HG02763 (cell line): ENCODE data around the gene SLC28A1.
A peak's percentile ranks its signal among the peaks of the same experiment; 100 is the strongest.

Experiments used
- ATAC-seq: cut with Tn5 transposase; IDR thresholded peaks from one replicate; pipeline ENCODE4 v1.9.1; 2021; ENCODE audit warnings: mild to moderate bottlenecking, moderate library complexity; ENCODE audit not compliant: unreplicated experiment

SLC28A1 gene

DNA sequence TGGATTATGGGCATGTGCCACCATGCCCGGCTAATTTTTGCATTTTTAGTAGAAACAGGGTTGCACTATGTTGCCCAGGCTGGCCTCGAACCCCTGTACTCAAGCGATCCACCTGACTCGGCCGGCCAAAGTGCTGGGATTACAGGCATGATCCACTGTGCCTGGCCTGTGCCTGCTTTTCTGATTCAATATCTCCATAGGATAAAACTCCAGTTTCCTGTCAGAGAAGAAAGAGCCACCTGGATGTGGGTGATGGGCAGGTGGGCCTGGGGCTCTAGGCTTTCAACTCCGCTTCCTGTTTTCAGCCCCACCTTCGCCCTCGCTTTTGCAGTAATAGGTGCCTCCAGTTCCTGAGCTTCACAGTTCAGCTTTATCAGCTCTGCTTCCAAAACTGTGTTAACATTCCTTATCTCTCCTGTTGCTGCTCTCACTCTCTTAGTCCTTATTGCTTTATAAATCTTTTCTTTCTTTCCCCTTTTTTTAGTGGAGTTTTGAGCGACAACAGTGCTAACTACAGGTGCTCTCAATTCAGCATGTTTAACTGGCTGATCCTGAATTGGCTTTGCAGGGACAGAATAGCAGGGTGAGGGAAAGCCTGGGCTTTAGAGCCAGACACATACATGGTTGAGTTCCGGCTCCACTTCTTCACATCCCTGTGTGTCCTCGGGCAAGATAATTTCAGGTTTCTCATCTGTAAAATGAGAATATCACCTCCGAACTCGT lies 76.1 kb downstream of the SLC28A1 start:
- ATAC-seq, result no peak

DNA sequence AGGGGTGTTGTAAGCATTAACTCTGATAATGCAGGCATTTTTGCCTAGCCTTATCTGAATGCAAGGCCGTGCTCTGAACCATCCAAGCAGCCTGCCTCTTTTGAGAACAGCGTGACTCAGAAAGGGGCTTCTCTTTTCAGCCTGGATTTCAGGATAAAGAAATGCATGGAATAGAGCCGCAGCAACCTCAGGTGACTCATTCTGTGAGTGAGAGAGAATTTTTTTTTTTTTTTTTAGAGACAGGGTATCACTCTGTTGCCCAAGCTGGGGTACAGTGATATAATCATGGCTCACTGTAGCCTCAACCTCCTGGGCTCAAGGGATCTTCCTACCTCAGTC lies 76.6 kb downstream of the SLC28A1 start:
- ATAC-seq, result no peak

DNA sequence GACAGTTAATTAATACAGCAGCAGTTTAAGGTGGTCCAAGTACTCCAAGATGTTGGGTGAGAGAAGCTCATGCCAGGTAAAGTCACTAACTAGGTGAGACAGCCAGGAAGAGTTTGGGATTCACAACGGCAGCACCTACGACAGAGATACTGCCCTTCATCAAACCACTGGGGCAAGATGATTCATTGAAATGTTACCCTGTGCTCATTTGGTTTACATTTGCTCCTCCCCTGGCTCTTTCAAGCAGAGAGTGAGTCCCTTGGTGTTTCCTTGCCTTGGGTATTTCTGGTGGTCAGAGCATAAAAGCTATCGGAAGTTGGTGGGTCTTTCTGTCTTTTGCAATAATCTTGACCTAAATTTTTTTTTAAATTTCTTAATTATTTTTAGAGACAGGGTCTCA lies 77.2 kb downstream of the SLC28A1 start:
- ATAC-seq, result no peak

DNA sequence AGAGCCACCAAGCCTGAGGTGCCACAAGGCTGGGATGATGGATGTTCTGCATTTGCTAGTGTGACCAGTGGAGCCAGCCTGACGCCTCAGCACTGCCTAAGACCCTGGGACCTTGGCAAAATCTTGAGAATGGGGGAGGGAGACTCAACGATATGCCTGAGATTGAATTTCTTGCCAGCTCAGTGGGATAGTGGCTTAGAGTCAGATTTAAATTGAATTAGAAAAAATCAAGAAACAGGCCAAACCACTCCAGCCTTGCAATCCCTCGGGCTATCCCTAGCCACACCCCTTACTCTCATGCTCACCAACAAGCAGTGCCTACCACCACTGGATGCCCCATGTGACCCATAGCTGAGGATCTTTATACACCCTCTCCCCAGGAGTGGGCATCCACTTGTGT lies 78.5 kb downstream of the SLC28A1 start:
- ATAC-seq, result no peak

DNA sequence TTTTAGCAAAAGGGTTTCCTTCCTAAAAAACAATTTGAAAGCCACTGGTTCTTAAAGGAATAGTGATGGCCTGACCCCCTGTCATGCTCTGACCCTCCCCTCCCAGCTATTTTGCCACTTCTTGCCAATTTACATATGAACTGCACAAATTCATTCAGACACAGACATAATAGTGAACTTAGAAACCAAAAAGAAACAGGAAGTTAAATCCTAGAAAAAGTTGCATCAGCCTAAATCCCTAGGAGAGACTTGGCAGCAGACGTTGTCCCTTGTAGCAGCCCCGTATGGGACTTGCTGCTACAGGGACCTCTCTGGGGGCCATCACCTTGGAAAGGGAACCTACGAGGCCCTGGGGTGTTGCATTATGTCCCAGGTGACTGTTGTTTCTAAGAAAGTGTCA lies 82.9 kb downstream of the SLC28A1 start:
- ATAC-seq, result no peak

DNA sequence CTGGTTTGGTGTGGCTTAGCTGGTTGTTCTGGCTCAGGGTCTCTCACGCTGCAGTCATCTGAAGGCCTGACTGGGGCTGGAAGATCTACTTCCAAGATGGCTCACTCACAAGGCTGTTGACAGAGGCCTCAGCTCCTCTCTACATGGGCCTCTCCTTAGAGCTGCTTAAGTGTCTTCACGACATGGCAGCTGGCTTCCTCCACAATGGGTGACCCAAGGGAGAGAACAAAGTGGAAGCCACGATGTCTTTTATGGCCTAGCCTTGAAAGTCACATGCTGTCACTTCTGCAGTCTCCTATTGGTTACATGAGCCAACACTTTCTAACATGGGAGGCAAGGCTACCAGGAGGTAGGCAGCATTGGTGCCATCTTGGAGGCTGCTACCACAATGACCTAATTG lies 83.8 kb downstream of the SLC28A1 start:
- ATAC-seq, result no peak

DNA sequence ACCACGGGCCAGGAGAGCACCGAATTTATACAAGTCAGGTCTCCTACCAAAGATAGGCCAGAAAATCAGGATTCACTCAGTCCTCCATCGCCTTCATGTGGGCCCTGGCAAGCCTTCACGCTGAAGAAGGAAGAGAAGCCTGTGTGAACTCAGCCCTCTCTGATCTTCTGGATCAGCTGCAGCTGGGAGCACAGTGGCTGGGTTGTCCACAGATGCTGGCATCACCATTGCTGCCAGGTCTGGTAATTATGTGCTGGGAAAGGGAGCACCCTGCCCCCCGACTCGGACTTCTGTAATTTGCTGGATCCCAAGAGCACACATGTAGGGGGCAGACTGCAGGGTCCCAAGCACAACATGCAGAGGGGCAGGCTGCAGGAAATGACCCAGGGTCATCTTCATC lies 84.8 kb downstream of the SLC28A1 start:
- ATAC-seq, result no peak

DNA sequence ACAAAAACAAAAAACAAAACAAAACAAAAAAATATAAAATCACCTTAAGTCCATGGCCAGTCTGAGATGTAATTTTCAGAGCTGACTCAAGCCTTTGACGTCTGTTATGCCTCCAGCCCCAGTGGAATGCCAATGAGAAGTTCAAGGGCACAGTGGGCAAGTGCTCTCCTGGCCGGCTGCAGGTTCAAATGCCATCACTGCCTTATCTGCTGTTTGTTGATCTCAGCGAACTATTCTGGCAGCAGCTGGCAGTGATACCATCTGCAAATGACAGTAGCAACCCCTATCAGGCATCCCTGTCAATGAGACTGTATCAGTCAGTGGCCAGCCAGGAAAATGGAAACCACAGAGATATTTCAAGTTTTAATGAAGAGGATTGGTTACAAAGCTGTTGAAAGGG lies 86.4 kb downstream of the SLC28A1 start:
- no peak for ATAC-seq

DNA sequence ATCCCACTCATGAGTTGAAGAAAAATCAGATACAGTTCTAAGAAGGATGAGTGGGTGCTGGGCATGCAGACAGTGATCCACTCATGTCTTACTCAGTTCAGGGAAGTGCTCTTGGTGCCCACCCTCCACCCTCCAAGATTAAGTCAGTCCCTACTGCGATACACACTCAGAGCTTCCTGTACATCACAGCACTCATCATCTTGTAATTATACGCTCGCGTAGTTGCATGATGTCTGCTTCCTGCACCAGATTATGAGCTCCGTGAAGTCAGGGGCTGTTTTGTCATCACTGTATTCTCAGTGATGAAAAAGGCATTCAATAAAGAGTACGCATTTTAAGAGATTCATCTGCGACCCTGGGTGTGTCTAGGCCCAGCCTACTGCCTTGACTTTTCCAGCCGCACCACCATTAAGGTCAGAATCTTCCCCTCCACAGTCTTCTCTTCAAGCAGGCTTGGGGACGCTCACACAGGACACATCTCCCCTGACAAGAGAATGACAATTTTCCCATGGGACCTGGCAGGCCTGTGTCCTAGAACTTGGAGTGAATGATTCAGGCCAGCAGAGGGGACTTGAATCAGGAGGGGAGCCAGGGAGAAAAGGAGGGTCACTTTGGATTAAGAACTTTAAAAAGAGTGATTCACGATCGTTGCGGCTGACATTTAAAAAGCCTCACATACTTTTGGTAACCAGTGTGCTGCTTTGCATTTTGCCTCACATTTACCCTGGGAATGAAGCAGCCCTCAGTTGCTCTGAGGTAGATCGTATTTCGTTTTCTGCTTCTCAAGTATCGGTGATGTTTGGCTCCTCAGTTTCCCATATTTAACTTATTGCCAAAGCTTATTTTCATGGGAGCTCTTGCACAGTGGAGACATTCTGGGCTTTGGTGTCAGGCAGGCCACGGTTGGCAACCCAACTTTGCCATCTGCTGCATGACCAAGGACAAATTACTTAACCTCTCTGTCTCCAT lies 89.3 kb downstream of the SLC28A1 start:
- ATAC-seq, result no peak

DNA sequence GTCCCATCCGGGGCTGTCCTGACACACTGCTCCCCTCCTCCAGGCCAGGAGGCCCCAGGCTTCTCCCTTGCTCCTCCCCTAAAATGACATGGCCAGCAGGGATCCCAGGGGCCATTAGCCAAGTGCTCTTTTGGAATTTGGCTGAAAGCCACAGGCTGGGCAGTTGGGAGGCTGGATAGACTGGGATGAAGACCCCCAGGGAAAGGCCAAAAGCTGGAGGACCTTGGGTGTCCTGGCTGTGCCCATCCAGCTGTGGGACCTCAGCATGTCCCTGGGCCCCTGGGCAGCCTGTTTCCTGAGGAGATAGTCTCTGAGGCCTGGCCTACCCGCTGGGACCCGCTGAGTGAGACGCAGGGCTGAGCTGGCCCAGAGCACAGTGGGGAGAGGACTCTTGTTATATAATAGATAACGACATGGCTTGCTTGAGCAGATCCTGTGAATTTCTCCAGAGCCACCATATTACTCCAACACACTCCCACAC lies 91.4 kb downstream of the SLC28A1 start:
- no peak for ATAC-seq

DNA sequence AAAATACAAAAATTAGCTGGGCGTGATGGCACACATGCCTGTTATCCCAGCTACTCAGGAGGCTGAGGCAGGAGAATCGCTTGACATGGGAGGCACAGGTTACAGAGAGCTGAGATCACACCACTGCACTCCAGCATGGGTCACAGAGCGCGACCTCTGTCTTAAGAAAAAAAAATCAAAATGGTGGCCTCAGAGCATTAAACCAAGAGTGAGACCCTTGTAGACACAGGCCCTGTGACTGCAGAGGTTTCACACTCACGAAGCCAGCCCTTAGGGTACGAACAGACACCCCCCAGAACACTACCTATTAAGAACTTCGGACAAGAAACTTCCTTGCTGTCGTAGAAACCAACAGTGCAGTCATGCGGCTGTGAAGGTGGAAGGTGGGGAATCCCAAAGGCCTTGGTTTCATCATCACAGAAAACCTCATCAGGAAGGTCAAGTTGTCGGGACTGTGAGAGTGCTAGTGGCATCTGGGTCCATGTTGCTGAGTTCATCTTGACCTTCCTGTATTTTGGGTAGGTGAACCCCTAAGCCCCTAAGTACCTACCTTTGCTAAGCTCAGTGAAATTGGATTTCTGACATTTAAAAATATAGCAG lies 92.4 kb downstream of the SLC28A1 start:
- ATAC-seq, result no peak

DNA sequence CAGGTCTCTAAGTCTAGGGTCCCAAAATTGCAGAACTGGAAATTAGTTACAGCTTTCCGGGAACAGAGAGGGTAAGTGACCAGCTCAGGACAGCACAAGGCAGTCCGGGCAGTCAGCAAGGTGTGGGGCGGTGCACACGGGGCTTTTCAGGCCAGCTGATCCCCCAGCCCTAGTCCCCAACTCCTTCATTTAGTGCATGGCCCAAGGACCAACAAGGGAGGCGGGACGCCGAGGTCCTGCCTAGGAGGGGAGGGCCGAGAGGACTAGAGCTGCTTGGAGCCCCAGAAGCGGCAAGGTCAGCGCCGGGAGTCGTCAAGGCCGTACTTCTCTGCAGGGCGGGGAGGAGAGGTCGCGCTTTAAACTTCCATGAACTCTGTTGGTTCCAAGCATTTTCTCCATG lies 95.2 kb downstream of the SLC28A1 start:
- no peak for ATAC-seq

DNA sequence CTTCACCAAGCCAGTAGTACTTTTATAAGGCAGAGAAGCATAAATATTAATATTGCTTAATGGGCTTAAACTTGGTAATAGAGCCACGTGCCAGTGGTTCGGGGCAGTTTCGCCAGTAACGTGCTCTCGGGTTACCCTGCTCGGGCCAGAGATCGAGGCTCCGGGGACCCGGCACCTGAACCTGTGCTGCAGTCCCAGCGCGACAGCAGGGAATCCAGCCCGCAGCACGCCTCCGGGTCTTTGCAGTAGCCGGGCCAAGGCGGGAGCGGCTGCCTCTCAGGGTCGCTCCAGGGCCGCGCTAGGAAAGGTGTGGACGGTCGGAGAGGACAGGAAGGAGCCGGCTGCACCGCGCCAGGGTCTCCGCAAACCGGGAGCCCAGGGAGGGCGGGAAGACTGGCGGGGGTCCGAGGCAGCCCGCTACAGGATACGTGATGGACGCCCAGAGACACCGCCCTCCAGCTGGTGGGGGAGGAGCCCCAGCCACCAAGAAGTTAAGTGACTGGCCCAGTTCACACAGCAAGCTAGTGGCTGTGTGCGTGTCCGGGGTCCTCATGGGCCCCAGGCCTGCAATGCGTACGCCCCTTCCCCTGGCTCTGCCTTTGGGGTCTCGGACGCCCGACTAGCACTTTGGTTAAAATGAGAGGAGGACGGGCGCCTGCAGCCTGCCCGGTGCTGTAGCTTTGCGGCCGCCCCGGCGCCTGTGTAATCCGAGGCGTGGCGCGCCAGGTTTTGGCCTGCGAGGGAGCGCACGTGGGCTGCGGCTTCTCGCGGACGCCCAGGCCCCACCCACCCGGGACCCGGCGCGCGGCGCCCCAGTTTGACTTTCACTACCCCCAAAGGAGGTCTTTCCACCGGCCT lies 96.0 kb downstream of the SLC28A1 start:
- ATAC-seq, result peak; percentile 42

DNA sequence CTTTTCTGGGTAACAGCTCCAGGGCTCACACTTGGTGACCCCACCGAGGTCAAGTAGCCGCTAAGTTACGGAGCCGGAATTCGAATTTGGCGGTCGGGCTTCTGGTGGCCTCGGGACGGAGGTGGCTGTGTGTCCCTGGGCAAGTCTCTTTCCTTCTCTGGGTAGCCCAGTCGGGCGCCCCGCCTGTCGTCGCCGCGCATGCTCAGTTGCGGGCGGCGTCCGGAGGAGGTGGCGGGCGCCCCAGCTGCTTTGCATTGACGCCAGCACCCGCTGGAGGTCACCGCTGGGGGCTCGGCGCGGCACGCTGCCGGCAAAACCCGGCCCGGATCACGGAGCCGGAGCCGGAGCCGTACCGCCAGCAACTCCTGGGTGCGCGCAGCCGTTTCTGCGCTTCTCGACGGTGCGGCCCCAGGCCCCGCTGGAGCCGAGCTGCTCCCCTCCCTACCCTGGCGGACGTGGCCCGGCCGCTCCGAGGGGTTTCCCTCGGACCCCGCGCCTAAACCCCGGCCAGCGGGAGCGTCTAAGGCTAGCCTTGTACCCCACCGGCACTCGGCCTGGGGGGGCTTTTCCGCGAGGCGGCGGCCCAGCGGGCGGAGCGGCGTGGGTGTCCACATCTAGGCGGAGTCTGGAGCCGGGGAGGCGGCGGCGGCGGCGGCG lies 96.7 kb downstream of the SLC28A1 start:
- ATAC-seq, result peak; percentile 70

DNA sequence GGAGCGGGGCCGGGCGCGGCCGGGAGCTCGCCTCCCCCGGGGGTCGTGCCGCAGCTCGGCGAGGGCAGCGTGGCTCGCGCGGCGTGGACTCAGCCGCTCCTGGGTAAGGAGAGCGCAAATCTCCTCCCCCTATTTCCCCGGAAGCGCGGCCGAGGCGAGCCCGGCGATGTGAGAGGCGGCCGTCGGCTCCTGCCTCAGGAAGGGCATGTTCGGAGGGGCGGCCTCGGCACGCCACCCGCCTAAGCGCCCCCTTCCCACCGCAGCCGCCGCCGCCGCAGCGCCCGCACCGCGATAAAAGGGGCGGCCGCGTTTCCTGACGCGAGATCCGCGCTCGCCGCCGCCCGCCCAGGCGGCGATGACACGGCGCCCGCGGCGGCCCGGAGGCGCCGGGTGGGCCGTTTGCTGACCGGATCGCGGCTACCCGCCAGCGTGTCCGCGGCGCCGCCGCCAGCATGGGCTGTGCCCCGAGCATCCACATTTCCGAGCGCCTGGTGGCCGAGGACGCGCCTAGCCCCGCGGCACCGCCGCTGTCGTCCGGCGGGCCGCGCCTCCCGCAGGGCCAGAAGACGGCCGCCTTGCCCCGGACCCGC lies 97.3 kb downstream of the SLC28A1 start, which contains the start of gene PDE8A:
PDE8A (plus strand) TSS at position 146 of the 590 bp plus-strand sequence; CDS start at position 453, 307 bp downstream.
- ATAC-seq, result peak; percentile 22

DNA sequence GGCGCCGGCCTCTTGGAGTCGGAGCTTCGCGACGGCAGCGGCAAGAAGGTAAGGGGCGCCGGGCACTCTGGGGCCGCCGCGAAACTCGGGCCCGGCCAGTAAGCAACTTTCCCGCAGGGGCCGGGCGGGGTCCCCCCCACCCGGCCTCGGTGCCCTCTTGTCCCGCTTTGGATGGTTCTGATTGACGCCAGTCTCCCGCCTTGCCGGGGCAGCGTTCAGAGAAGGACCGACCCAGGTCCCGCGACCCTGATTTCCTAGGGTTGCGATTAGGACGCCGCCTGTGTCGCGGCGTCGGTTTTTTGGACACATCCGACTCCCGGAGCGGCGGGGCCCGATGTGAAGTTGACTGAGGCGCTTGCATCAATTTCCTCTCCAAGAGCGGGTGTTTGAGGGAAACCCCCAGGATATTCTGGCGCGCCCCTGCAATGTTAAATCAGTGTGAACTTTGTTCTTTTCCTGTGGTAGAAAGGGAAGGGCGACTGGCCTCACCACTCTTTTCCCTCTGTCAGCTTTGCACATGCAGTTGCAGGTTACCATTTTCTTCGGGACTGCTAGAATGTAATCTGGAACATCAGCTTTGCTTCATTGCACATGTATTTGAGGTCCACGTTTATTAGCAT lies 97.9 kb downstream of the SLC28A1 start:
- ATAC-seq, result no peak

DNA sequence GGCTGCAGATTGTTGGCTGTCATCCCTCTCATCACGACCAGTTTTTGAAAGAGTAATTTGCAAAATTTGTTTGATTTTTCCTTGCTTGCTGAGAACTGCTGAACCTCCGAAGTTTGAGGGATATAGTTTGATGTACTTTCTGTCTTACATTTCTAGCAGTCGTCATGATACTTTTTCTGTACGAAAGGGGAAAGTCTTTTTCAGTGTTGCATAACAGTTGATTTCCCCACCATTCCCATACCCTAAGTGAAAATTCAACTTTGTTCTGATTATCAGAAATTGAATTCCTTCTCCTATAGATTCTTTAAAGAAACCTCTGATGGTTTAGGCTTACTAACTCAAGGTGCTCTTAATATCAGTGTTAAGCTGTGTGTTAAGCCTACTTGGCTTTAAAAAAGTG lies 98.8 kb downstream of the SLC28A1 start:
- ATAC-seq, result no peak

DNA sequence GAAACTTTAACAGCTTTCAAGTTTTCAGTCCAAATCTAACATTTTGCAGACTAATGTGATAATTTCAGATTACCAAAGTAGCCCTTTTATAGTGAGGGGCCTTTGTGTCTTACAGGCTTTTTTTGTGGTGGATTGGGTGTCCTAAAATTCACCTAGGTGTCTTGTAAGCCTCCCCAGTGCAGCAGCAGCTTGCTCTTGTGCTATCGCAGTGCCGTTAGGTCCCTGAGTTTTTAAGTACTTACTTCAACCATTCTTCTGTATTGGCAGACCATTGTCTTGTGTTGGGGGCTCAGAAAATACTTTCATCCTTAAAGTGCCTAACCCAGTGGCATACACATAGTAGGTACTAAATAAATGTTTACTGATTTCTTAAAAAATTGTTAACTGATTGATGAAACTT lies 99.2 kb downstream of the SLC28A1 start:
- no peak for ATAC-seq

DNA sequence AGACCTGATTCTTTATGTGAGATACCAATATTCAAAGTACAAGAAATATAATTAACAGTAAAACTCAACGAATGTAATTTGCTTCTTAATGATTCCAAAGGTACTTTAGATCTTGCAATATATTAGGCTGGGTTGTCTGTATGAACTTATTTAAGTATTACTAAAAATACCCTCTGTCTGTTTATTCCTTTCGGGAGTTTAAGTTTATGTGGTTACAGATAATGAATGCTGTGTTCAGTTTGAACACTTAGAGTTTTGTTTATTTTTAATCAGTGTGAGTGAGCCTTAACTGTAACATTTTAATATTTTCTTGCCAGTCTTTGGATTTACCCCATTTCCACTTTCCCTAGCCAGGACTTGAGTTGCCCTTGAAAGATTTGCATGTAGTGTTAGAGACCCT lies 100.7 kb downstream of the SLC28A1 start:
- ATAC-seq, result no peak
